ENCODE data around the gene SLC35G3.

DNA sequence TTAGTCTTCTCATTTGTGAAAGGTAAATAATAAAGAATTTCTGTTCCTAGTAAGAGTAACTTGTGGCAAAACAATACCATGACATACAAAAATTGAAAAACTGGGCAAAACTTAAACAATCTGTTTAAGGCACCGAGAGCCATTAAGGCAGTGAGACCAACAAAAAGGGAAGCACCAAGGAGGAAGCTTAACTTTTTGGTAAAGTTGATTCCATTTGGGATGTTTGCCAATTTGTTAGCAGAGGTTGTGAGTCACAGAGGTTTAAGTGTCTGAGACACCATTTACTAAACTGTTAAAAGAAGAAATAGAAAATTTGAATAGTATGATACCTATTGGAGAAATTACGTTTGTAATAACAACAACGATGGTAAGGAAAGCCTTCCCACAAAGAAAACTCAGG lies 4.9 kb downstream of the SLC35G3 start:
- TF ChIP-seq, protein P1, sequence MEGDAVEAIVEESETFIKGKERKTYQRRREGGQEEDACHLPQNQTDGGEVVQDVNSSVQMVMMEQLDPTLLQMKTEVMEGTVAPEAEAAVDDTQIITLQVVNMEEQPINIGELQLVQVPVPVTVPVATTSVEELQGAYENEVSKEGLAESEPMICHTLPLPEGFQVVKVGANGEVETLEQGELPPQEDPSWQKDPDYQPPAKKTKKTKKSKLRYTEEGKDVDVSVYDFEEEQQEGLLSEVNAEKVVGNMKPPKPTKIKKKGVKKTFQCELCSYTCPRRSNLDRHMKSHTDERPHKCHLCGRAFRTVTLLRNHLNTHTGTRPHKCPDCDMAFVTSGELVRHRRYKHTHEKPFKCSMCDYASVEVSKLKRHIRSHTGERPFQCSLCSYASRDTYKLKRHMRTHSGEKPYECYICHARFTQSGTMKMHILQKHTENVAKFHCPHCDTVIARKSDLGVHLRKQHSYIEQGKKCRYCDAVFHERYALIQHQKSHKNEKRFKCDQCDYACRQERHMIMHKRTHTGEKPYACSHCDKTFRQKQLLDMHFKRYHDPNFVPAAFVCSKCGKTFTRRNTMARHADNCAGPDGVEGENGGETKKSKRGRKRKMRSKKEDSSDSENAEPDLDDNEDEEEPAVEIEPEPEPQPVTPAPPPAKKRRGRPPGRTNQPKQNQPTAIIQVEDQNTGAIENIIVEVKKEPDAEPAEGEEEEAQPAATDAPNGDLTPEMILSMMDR (conservative IDR thresholded peaks at IDR 0.05) = no peak
- no peak for TF ChIP-seq EZH2 (IDR thresholded peaks at IDR 0.05; ENCODE audit: low read depth)

Measured in PC-9 (cell line).